Small intestine (tissue), 7 donors: ENCODE data around the gene CEP250. TPM values are rescaled to one million over a fixed set of nuclear protein-coding genes. Genes with fewer than 3 reads are reported as not detected.
"Not testable (repeated sequence)": the region's sequence is repeated elsewhere in the genome, so short reads cannot be mapped to it uniquely, and the experiment has no call there.

Source experiments
- DNase-seq, 2 donors: peaks; one replicate each; pipeline versions ENCODE4 v3.0.0 to v3.0.0-alpha.2; 2013
- FAIRE-seq: peaks from 2 replicates; lab custom pipeline; 2012; peaks lifted over from hg19 to GRCh38; lab: Jason Lieb, UNC
- H3K27ac ChIP-seq, 3 donors: one replicate each; pipeline ENCODE4 v1.5.1; 2013; ENCODE audit warnings: low read length in 2 of 3, mild to moderate bottlenecking in 2 of 3, control low read depth in 1 of 3, inconsistent platforms in 1 of 3, low read depth in 1 of 3, moderate library complexity in 1 of 3
- H3K27me3 ChIP-seq, 3 donors: one replicate each; pipeline ENCODE4 v1.6.1; 2013; ENCODE audit warnings: low read length in 3 of 3, inconsistent platforms in 1 of 3; ENCODE audit not compliant: control insufficient read depth in 3 of 3, insufficient read depth in 3 of 3
- H3K36me3 ChIP-seq, 3 donors: one replicate each; pipeline ENCODE4 v1.6.1; 2013; ENCODE audit warnings: low read length in 3 of 3, inconsistent platforms in 1 of 3, low read depth in 1 of 3, mild to moderate bottlenecking in 1 of 3, moderate library complexity in 1 of 3; ENCODE audit not compliant: control insufficient read depth in 3 of 3, insufficient read depth in 2 of 3
- H3K4me1 ChIP-seq, 3 donors: one replicate each; pipeline ENCODE4 v1.6.1; 2013; ENCODE audit warnings: low read length in 2 of 3, inconsistent platforms in 1 of 3, low read depth in 1 of 3, mild to moderate bottlenecking in 1 of 3, moderate library complexity in 1 of 3; ENCODE audit not compliant: control insufficient read depth in 3 of 3, insufficient read depth in 2 of 3
- H3K4me3 ChIP-seq, 3 donors: one replicate each; pipeline ENCODE4 v1.5.1; 2013; ENCODE audit warnings: low read length in 3 of 3, control low read depth in 1 of 3, inconsistent platforms in 1 of 3, low read depth in 1 of 3, mild to moderate bottlenecking in 1 of 3, moderate library complexity in 1 of 3
- H3K9me3 ChIP-seq, 2 donors: one replicate each; pipeline ENCODE4 v1.6.1; 2013; ENCODE audit warnings: low read depth in 1 of 2, low read length in 1 of 2; ENCODE audit not compliant: control insufficient read depth in 2 of 2, insufficient read depth in 1 of 2
- WGBS, 3 donors: extraction: QIAGEN DNeasy Blood & Tissue Kit; methylation state at CpG; one replicate each; pipeline ENCODE4 v1.1.7; 2013; 5-methylcytosine and 5-hydroxymethylcytosine counted together
- polyA plus RNA-seq, 4 donors: library from polyadenylated mRNA; stranded (reverse) in 3 of 4; unstranded in 1 of 4; fragments of 200-250 nt in 3 of 4; fragments of 120-200 nt in 1 of 4; gene quantifications; one replicate each; pipeline versions ENCODE4 v1.2.1 to v1.2.3, GENCODE V29; 2013
- donor health status: healthy with polysubstance abuse.
- donor health status: control.
- donor health status: control.
- donor health status: Bipolar disorder and iron deficiency.
- donor health status: healthy.

Gene CEP250
- polyA plus RNA-seq, 4 donors: 3.0 to 31.7 (median 8.8) TPM

GRCh38 chr20:35547329-35547728 is 91.9 kb downstream of the CEP250 start:
- Histone ChIP-seq H3K9me3 (no peaks in the 10 kb centered on the region), H3K36me3 (peaks cover 12 to 55% (median 25%) of the 10 kb centered on the region in 3 donors), H3K4me3 (no peak overlapping the region), H3K27me3 (no peaks in the 10 kb centered on the region), H3K27ac (no peak overlapping the region), H3K4me1 (peaks cover 3 to 5% (median 4%) of the 10 kb centered on the region in 3 donors)
- DNase-seq (no peak), FAIRE-seq (no peak)
- WGBS, 3 donors: 85 to 92% (median 89%) methylated on average over 8 to 9 of the region's 9 CpGs

- no peaks in the 10 kb centered on the region for H3K9me3 ChIP-seq
- H3K4me3 ChIP-seq: no peak overlapping the region
- no peak for FAIRE-seq
- no peak overlapping the region for H3K27ac ChIP-seq
- H3K27me3 ChIP-seq: no peaks in the 10 kb centered on the region
- H3K36me3 ChIP-seq: peaks cover 23 to 81% (median 38%) of the 10 kb centered on the region in 3 donors
- no peaks in the 10 kb centered on the region for H3K4me1 ChIP-seq
- no peak for DNase-seq
- 66 to 100% (median 85%) methylated on average over 4 of the region's 4 CpGs for WGBS, 3 donors
These were observed 96.1 kb downstream of the CEP250 start for GRCh38 chr20:35551503-35551902.

GRCh38 chr20:35552914-35553313 is 97.5 kb downstream of the CEP250 start:
- DNase-seq (no peak), FAIRE-seq (no peak)
- Histone ChIP-seq H3K9me3 (no peaks in the 10 kb centered on the region), H3K4me1 (no peaks in the 10 kb centered on the region), H3K27me3 (no peaks in the 10 kb centered on the region), H3K36me3 (peaks cover 24 to 91% (median 35%) of the 10 kb centered on the region in 3 donors), H3K4me3 (no peak overlapping the region), H3K27ac (no peak overlapping the region)
- WGBS, 3 donors: 87 to 97% (median 93%) methylated on average over 3 of the region's 3 CpGs

- not testable (repeated sequence) for DNase-seq, H3K4me3 ChIP-seq, H3K9me3 ChIP-seq, H3K27ac ChIP-seq, FAIRE-seq, H3K27me3 ChIP-seq
- peaks cover 0 to 17% (median 0%) of the 10 kb centered on the region in 3 donors for H3K4me1 ChIP-seq
- 77 to 86% (median 84%) methylated on average over 4 of the region's 4 CpGs for WGBS, 3 donors
- H3K36me3 ChIP-seq: peaks cover 18 to 90% (median 30%) of the 10 kb centered on the region in 3 donors
These were observed 100.1 kb downstream of the CEP250 start for GRCh38 chr20:35555461-35555860.

GRCh38 chr20:35555951-35556645 is 100.7 kb downstream of the CEP250 start:
- H3K36me3 ChIP-seq: peaks cover 16 to 83% (median 27%) of the 10 kb centered on the region in 3 donors

GRCh38 chr20:35556871-35557270 is 101.5 kb downstream of the CEP250 start:
- no peaks in the 10 kb centered on the region for H3K27me3 ChIP-seq
- FAIRE-seq (no peak), DNase-seq (no peak)
- 96 to 98% (median 96%) methylated on average over 8 of the region's 8 CpGs for WGBS, 3 donors
- no peak overlapping the region for H3K4me3 ChIP-seq
- H3K27ac ChIP-seq: no peak overlapping the region
- peaks cover 0 to 17% (median 0%) of the 10 kb centered on the region in 3 donors for H3K4me1 ChIP-seq
- H3K9me3 ChIP-seq: no peaks in the 10 kb centered on the region
- H3K36me3 ChIP-seq: peaks cover 16 to 77% (median 20%) of the 10 kb centered on the region in 3 donors

More at GRCh38 chr20:35555951-35556645, 100.7 kb downstream of the CEP250 start:
- Histone ChIP-seq H3K27me3 (no peaks in the 10 kb centered on the region), H3K4me3 (no peak overlapping the region), H3K4me1 (peaks cover 0 to 17% (median 0%) of the 10 kb centered on the region in 3 donors), H3K9me3 (no peaks in the 10 kb centered on the region), H3K27ac (no peak overlapping the region)
- no peak for DNase-seq
- no peak for FAIRE-seq
- 96 to 98% (median 97%) methylated on average over 21 of the region's 21 CpGs for WGBS, 3 donors

- WGBS, 3 donors: 95 to 96% (median 96%) methylated on average over 4 of the region's 4 CpGs
- H3K36me3 ChIP-seq: peaks cover 16 to 62% (median 18%) of the 10 kb centered on the region in 3 donors
- no peaks in the 10 kb centered on the region for H3K9me3 ChIP-seq
- no peak overlapping the region for H3K27ac ChIP-seq
- H3K4me3 ChIP-seq: no peak overlapping the region
- FAIRE-seq (no peak), DNase-seq (no peak)
- no peaks in the 10 kb centered on the region for H3K27me3 ChIP-seq
- peaks cover 0 to 17% (median 0%) of the 10 kb centered on the region in 3 donors for H3K4me1 ChIP-seq
These were observed 103.1 kb downstream of the CEP250 start for GRCh38 chr20:35558451-35558850.

GRCh38 chr20:35559042-35559693 is 103.8 kb downstream of the CEP250 start:
- H3K27ac ChIP-seq: no peak overlapping the region
- FAIRE-seq (no peak), DNase-seq (peak; percentile 25 to 73)
- H3K36me3 ChIP-seq: peaks cover 10 to 55% (median 13%) of the 10 kb centered on the region in 3 donors
- no peak overlapping the region for H3K4me3 ChIP-seq
- 46 to 78% (median 49%) methylated on average over 21 to 24 of the region's 24 CpGs for WGBS, 3 donors
- H3K4me1 ChIP-seq: peaks cover 0 to 17% (median 0%) of the 10 kb centered on the region in 3 donors
- H3K27me3 ChIP-seq: no peaks in the 10 kb centered on the region
- H3K9me3 ChIP-seq: no peaks in the 10 kb centered on the region
